HG03558 (cell line): ENCODE data around the gene SLC7A6OS.
"Not testable (repeated sequence)": the region's sequence is repeated elsewhere in the genome, so short reads cannot be mapped to it uniquely, and the experiment has no call there.

Experiments
- ATAC-seq: cut with Tn5 transposase; IDR thresholded peaks from one replicate; pipeline ENCODE4 v1.9.1; 2021; ENCODE audit warnings: moderate number of reproducible peaks; ENCODE audit not compliant: unreplicated experiment; ENCODE audit errors: extremely low read depth

The SLC7A6OS gene

GRCh38 chr16:68299571-68300453 lies 10.9 kb downstream of the SLC7A6OS start:
- ATAC-seq = no peak

- ATAC-seq = no peak
Observed at GRCh38 chr16:68298907-68299561, 11.7 kb downstream of the SLC7A6OS start.

- no peak for ATAC-seq
Observed at GRCh38 chr16:68298312-68298711, 12.4 kb downstream of the SLC7A6OS start.

- ATAC-seq = no peak
Observed at GRCh38 chr16:68297908-68298307, 12.8 kb downstream of the SLC7A6OS start.

GRCh38 chr16:68296693-68297092 lies 14.1 kb downstream of the SLC7A6OS start:
- no peak for ATAC-seq

GRCh38 chr16:68296291-68296690 lies 14.5 kb downstream of the SLC7A6OS start:
- ATAC-seq = no peak

- ATAC-seq = no peak
Observed at GRCh38 chr16:68292425-68292824, 18.3 kb downstream of the SLC7A6OS start.

GRCh38 chr16:68291227-68291626 lies 19.5 kb downstream of the SLC7A6OS start:
- no peak for ATAC-seq

- ATAC-seq = no peak
Observed at GRCh38 chr16:68290450-68290849, 20.3 kb downstream of the SLC7A6OS start.

GRCh38 chr16:68289621-68290329 lies 21.0 kb downstream of the SLC7A6OS start:
- peak; percentile 59 for ATAC-seq

- ATAC-seq = no peak
Observed at GRCh38 chr16:68289202-68289601, 21.5 kb downstream of the SLC7A6OS start.

- not testable (repeated sequence) for ATAC-seq
Observed at GRCh38 chr16:68288796-68289195, 21.9 kb downstream of the SLC7A6OS start.

GRCh38 chr16:68288252-68288650 lies 22.5 kb downstream of the SLC7A6OS start:
- no peak for ATAC-seq

- ATAC-seq = no peak
Observed at GRCh38 chr16:68287276-68288251, 23.2 kb downstream of the SLC7A6OS start.

- ATAC-seq = no peak
Observed at GRCh38 chr16:68286153-68287074, 24.3 kb downstream of the SLC7A6OS start.

- ATAC-seq = no peak
Observed at GRCh38 chr16:68285683-68286082, 25.1 kb downstream of the SLC7A6OS start.

- ATAC-seq = no peak
Observed at GRCh38 chr16:68284847-68285246, 25.9 kb downstream of the SLC7A6OS start.

GRCh38 chr16:68283801-68284598 lies 26.7 kb downstream of the SLC7A6OS start:
- no peak for ATAC-seq
